H1 (cell line): ENCODE results near the gene LIN54.

Experiments used
- CTCF ChIP-seq, 3 experiments: IDR thresholded peaks; 1 replicate in 2 of 3; 2 replicates in 1 of 3; pipeline versions ENCODE4 v1.5.1 to v1.6.1; 2011; ENCODE audit warnings: low read length in 3 of 3, mild to moderate bottlenecking in 3 of 3, inconsistent platforms in 2 of 3, low read depth in 1 of 3, moderate library complexity in 1 of 3; ENCODE audit not compliant: insufficient read depth in 1 of 3; ENCODE audit errors: control extremely low read depth in 1 of 3
- EZH2 ChIP-seq: fragments of 200-600 bp; sonication (generic); IDR thresholded peaks from 2 replicates; pipeline ENCODE4 v1.7.1; 2012; ENCODE audit warnings: low read depth, mild to moderate bottlenecking, moderate library complexity, low read length, inconsistent platforms; ENCODE audit not compliant: severe bottlenecking
- RAD21 ChIP-seq, 2 experiments: IDR thresholded peaks in 1 of 2; conservative IDR thresholded peaks in 1 of 2; 2 replicates each; pipeline ENCODE4 v1.6.1; 2011; ENCODE audit warnings: low read depth in 2 of 2, low read length in 2 of 2, improper control_type of control experiment in 1 of 2, inconsistent platforms in 1 of 2, mild to moderate bottlenecking in 1 of 2, moderate library complexity in 1 of 2
- TAF1 ChIP-seq: IDR thresholded peaks from 2 replicates; pipeline ENCODE4 v1.6.1; 2011; ENCODE audit warnings: mild to moderate bottlenecking, low read depth, low read length

- TF ChIP-seq RAD21 (IDR thresholded peaks at IDR 0.05 in 1 of 2, conservative IDR thresholded peaks at IDR 0.05 in 1 of 2; ENCODE audit: low read depth in 2 of 2, low read length in 2 of 2) (no peak), CTCF (IDR thresholded peaks at IDR 0.05; ENCODE audit: control extremely low read depth in 1 of 3, insufficient read depth in 1 of 3, low read depth in 1 of 3, low read length in 3 of 3) (no peak), EZH2 (no peak), TAF1 (no peak)
Observed at GRCh38 chr4:82890528-82890900, 120.1 kb downstream of the LIN54 start.
